HG03354 (cell line): ENCODE measurements around the gene TBC1D3B.
"Not testable (repeated sequence)": the region's sequence is repeated elsewhere in the genome, so short reads cannot be mapped to it uniquely, and the experiment has no call there.

Experiments used
- ATAC-seq: cut with Tn5 transposase; IDR thresholded peaks from one replicate; pipeline ENCODE4 v1.9.1; 2021; ENCODE audit warnings: mild to moderate bottlenecking; ENCODE audit not compliant: unreplicated experiment, poor library complexity, severe bottlenecking

TBC1D3B gene

GRCh38 chr17:36183001-36183971, 6.8 kb upstream of the TBC1D3B start:
- peak; percentile 42 for ATAC-seq

DNA sequence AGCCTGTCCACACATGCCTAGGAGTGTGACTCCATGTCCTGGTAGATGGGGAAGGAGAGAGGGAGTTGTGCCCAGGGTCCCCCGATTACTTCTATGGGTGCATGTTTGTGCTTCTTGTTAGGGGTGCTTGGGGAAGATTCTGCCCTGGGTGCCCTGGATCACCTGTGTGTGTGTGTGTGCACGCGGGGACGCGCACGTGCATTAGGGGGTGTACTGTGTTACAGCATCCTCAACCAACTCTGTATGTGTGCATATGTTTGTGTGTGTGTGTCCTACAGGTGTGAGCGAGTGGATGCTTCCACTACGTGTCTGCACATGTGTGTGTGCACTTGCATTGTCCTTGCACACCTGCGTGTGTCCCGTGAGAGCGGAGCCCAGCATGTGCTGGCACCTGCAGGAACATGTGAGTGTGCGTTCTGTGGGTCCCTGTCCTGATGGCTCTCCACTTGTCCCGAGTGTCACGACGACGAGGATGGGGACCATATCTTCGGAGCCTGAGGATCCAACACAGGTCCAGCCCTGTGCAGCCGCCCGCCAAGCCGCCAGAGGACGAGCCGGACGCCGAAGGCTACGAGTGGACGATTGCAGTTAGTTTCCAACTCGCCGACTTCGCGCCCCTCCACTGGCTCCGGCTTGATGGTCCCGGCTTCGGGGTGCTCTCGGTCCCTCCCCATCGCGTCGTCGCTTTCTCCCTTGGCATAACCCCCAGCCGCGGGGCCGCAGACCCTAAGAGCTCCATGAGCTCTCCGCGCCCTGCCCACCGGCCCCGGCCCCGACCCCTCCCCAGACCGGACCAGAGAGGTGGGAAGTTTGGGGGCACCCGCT, 6.0 kb upstream of the TBC1D3B start:
- no peak for ATAC-seq

DNA sequence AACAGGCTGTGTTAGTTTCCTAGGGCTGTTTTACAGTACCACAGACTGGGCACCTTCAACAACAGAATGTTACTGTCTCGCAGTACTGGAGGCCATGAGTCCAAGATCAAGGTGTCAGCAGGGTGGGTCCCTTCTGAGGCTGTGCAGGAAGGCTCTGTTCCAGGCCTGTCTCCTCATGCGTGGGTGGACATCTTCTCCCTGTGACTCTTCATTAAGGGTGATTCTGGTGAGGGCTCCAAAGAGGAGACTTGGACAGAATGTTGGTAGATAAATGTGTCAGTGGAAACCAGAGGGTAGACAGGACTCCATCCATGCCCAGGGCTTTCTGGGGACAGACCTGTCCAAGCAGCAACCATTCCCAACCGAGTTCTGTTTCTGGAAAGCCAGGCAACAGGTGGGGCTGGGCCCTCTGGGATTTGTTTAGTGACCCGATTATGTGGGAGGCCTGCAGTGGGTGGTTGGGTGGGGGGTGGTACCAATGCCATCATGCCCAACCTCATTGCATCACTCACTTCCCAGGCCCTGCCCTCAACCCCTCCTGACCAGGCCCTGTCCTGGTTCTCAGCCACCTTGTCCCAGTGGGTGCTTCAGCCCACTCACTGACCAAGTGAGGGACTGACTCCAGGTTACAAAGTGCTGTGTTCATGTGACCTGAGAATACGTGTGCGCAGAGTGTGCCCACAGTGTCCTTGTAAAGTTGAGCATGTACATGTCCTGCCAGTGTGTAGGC, 5.2 kb upstream of the TBC1D3B start:
- ATAC-seq = not testable (repeated sequence)

DNA sequence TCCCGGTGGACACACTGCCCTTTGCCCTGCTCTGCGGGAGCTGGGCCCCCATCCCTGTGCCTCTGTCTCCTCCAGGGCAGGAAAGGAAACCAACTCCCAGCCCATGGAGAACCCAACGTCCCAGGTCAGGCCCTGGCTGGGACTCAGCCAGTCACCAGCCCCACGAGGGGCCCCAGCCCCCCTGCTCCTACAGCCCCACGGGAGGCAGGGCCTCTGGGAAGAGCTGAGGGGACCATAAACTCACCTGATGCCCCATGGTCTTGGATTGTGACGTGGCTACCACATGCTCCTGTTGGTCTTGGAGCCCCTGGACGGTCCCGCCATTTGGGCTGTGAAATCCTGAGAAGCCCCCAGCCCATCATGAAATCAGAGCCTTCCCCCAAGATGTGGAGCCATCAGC, 7.6 kb downstream of the TBC1D3B start:
- not testable (repeated sequence) for ATAC-seq

GRCh38 chr17:36153895-36154610, 22.4 kb downstream of the TBC1D3B start:
- ATAC-seq = no peak

DNA sequence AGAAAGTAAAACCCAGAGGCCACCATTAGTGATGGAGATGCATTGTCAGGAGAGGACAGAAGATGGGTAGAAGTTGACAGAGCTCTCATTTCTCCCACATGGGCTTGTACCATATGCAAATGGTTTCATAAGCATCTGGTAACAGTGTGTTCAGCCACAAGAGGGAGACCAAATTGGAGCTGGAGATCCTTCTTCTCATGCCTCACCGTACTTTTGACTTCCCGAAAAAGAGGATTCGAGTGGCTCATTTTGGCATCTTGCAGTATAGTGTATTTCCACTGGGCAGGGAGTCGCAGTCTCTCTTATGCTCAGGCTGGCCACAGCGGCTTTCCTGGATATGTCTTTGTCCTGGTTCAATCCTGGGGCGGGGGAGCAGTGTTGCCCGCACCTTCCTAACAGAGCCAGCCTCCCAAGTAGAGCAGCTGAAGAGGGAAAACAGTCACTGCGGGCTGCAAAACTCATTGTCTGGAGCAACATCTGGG, 23.8 kb downstream of the TBC1D3B start:
- no peak for ATAC-seq

DNA sequence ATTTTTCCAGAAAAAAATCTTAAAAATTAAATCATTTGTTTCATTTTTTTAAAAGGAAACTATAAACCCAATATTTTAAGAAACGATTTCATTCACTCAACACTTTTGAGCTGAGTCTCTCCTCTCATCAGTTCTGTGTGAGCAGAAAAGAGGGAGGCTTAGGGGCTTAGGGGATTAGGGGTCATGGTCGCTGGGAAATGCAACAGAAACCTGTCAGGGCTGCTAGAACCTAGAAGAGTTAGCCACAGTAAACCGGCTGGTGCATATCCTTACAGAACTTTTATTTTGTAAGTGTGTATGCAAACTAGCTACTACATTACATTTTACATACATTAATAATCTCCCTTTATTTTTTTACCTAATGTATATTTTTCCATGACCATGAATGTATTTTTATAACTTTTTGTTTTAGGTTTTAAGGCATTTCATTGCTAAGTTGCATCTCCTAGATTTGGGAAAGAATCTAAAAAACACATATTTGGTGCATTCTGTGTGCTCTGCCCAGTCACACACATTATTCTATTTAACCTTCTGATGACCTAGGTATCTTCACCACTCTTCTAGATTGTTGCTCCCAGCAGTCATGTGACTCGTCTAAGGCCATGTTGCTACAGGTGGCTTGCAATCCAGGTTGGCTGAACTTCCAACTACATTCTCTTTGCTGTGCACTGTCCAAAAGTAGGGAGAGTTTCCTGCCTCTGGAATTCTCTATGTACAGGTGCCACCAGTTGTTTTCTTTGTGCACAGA, 24.4 kb downstream of the TBC1D3B start:
- ATAC-seq = no peak

GRCh38 chr17:36149296-36149820, 27.1 kb downstream of the TBC1D3B start:
- no peak for ATAC-seq

DNA sequence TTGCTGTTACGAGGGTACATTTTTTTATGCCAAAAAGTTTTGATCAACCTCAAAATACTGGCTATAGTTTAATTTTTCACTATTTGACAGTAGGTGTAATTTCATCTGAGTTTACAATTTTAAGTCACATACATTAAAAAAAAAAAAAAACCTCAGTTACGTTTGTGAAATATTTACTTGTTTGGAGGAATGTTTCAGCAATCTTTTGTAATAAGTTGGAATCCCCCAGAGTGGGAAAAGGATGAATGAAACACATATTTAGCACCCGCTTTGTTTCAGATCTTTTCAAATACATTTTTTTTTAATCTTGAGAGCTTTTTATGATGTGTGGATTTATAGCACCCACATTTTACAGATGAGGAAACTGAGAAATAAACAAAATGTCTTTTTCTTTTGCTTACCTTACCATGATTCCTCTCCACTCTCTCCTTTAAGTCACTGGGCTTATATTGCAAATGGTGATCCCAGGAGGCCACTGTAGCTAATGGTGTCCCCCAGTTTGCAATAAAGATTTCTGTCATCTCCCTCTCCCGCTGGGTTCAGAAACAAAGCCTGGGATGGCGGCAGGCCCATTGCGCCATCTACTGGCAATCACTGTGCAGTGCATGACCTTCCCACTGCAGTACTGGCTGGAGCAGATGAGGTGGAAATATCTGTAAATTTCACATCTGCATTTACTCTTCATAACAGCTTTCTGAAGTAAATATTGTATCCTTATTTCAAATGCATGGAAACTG, 27.7 kb downstream of the TBC1D3B start:
- ATAC-seq = no peak

- no peak for ATAC-seq
Observed at GRCh38 chr17:36147601-36148000, 28.8 kb downstream of the TBC1D3B start.

DNA sequence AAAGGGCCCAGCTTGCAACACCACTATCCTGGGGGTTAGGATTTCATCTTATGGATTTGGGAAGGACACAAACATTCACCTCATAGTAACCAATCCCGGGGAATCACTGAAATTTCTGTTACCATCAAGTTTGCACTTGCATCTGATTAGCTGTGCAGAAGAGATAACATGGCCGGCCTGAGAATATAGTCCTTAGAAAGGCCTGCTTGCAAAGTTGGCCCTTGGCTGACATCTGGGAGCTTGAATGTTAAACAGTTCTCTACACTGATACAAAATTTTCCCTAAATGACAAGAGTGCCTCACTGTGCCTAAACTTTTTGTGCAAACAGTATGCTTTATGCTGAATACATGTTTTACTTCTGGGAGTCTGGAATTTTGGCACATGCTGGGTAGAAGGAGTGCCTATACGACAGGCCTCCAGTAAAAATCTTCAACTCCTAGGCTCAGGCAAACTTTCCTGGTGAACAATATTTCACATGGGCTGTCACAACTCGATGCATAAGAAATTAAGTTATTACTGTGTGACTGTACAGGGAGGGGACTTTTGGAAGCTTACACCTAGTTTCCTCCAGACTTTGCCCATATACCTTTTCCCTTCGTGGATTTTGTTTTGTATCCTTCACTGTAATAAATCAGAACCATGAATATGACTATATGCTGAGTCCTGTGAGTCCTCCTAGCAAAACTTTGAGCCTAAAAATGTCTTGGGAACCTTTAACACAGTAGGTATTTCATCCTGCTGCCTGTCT, 31.3 kb downstream of the TBC1D3B start:
- no peak for ATAC-seq

DNA sequence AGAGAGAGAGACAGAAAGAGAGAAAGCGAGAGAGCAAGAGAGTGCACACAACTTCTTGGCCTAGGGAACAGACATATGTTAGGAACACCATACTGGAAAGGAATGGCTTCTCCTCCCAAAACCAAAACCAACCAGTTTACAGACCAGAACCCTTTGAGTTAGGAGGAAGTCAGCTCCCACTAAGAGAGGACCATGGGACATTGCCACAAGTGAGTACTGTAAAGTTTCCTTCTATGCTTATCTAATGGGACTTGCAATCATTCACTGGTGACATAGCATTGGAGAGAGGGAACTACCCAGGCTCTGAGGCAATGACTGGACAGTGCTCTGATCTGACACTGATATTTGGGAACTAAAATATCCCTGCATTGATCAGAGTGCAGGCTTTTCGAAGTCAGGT, 32.4 kb downstream of the TBC1D3B start:
- ATAC-seq = no peak

DNA sequence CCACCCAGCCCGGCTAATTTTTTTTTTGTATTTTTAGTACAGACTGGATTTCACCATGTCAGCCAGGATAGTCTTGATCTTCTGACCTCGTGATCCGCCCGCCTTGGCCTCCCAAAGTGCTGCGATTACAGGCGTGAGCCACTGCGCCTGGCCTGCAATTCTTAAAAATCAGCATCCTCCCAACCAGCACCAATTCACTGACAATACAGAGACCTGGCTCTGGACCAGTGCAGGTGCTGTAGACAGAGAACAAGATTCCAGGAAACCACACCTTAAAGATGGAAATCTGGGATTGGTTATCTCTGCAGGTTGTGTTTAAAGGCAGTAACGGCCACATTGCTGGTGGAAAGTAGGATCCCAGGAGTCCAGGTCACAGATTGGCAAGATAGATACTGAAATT, 33.6 kb downstream of the TBC1D3B start:
- no peak for ATAC-seq

DNA sequence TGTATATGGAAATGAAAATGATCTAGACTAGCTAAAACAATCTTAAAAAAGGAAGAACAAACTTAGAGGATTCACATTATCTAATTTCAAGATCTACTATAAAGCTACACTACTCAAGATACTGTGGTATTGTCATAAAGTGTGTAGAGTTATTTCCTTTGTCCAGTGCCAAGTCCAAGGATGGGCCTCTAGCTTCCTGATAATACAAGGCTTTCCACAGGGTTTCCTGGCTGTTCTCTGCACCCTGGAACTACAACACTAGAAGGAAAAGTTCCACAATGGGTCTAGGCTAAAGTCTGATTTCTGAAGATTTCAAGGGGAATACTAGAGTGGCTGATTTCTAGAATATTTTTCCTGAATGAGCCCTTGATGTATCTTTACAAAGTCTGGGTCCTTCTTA, 34.2 kb downstream of the TBC1D3B start:
- no peak for ATAC-seq

- ATAC-seq = no peak
Observed at GRCh38 chr17:36136439-36136838, 40.0 kb downstream of the TBC1D3B start.

DNA sequence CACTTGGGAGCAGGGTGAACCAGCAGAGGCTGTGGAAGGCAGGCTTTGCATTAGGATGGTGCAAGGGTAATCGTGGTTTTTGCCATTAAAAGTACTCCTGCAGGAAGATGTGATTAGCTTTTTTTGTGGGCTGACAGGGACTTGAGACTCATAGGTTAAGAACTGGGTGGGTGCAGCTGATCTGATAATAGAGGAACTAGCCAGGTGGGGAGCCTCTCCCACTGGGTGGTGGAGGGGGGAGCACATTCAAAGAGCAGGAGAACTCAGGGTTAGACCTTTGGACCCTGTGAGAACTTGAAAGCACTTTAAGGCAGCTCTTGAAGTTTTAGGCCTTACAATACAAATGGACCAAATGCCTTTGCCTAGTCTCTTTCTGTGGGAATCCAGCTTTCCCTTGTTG, 40.4 kb downstream of the TBC1D3B start:
- no peak for ATAC-seq

DNA sequence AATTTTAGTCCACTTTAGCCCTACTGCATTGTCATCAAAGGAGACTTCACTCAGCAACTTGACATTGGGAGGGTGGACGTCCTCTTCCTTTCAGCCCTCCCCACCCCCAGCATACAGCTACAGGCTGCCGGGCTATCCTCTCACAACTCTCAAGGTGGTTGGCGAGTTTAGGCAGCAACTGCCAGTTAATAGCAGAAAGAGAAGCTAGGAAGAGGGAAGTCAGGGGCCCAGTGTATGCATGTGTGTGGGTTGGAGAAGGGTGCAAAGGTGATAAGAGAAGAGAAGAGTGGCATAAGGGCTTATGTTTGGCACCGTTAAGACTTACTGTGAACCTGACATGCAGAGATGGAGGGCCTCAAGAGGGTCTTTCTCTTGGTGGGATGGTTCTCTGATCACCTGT, 41.0 kb downstream of the TBC1D3B start:
- no peak for ATAC-seq
